HepG2 (cell line): ENCODE measurements around the gene NNMT. TPM values are rescaled to one million over a fixed set of nuclear protein-coding genes. Genes with fewer than 3 reads are reported as not detected.

ENCODE experiments used
- ATAC-seq: fragments of 200-7000 bp; cut with Tn5 transposase; 3 replicates; pipeline ENCODE4 v1.9.1; 2020; ENCODE audit warnings: mild to moderate bottlenecking, moderate library complexity
- BruUV-seq: library from RNA; stranded (reverse); fragments of 400-500 nt; replicated peaks from 2 replicates; lab custom pipeline; 2021; lab: Mats Ljungman, UMichigan
- CTCF ChIA-PET: fragments of 300-600 bp; formaldehyde crosslinking; extraction: SDS; loops from one replicate; lab custom pipeline; 2021; ENCODE audit warnings: low total read pairs, inconsistent platforms, low intra/inter-chr PET ratio; lab: Yijun Ruan, JAX
- POLR2A ChIA-PET: fragments of 350-600 bp; sonication (Branson Sonifier 250); formaldehyde crosslinking; loops from one replicate; lab custom pipeline; 2020; ENCODE audit warnings: antibody characterized with exemption, inconsistent platforms; lab: Yijun Ruan, JAX
- DNase-seq: peaks from one replicate; pipeline ENCODE4 v3.0.0-alpha.2; 2015; ENCODE audit warnings: low spot score
- FAIRE-seq: peaks from 3 replicates; lab custom pipeline; 2011; peaks lifted over from hg19 to GRCh38; lab: Jason Lieb, UNC
- H2AFZ ChIP-seq: one replicate; pipeline ENCODE4 v1.6.1; 2011; ENCODE audit warnings: low read length, inconsistent platforms
- H3K27ac ChIP-seq: fragments of 300-600 bp; 3 replicates; pipeline ENCODE4 v1.8.0; 2011; ENCODE audit warnings: mixed run types, mild to moderate bottlenecking, mixed read lengths, low read length, inconsistent platforms; ENCODE audit not compliant: insufficient read depth; ENCODE audit errors: extremely low read length
- H3K27me3 ChIP-seq, 2 experiments: fragments of 200-600 bp in 1 of 2; 2 replicates in 1 of 2; 3 replicates in 1 of 2; pipeline versions ENCODE4 v1.6.0 to v1.8.0; 2011; ENCODE audit warnings: low read length in 2 of 2, mild to moderate bottlenecking in 2 of 2, moderate library complexity in 2 of 2, inconsistent platforms in 1 of 2; ENCODE audit not compliant: insufficient read depth in 2 of 2, control insufficient read depth in 1 of 2
- H3K36me3 ChIP-seq, 2 experiments: fragments of 200-600 bp in 1 of 2; replicated peaks in 1 of 2; 2 replicates in 1 of 2; 3 replicates in 1 of 2; pipeline versions ENCODE4 v1.5.1 to v1.8.0; 2011; ENCODE audit warnings: low read length in 2 of 2, inconsistent platforms in 1 of 2; ENCODE audit not compliant: insufficient read depth in 2 of 2, control insufficient read depth in 1 of 2
- H3K4me1 ChIP-seq: 2 replicates; pipeline ENCODE4 v1.5.1; 2012; ENCODE audit warnings: low read length, inconsistent platforms; ENCODE audit not compliant: insufficient read depth
- H3K4me2 ChIP-seq: 2 replicates; pipeline ENCODE4 v1.6.0; 2011; ENCODE audit warnings: low read depth, low read length, inconsistent platforms
- H3K4me3 ChIP-seq, 3 experiments: fragments of 200-600 bp in 1 of 3; sonication (generic), shearing (Covaris generic) in 1 of 3; replicated peaks in 1 of 3; 2 replicates each; pipeline ENCODE4 v1.5.1; 2011 to 2016; ENCODE audit warnings: low read length in 3 of 3, inconsistent platforms in 2 of 3, low read depth in 2 of 3, mild to moderate bottlenecking in 2 of 3, control low read depth in 1 of 3, mixed read lengths in 1 of 3; ENCODE audit not compliant: insufficient read depth in 1 of 3
- H3K79me2 ChIP-seq: one replicate; pipeline ENCODE4 v1.6.1; 2011; ENCODE audit warnings: low read length, inconsistent platforms; ENCODE audit not compliant: insufficient read depth
- H3K9ac ChIP-seq: 2 replicates; pipeline ENCODE4 v1.6.0; 2011; ENCODE audit warnings: mild to moderate bottlenecking, low read depth, low read length, inconsistent platforms; ENCODE audit not compliant: insufficient read depth
- H3K9me3 ChIP-seq: 2 replicates; pipeline ENCODE4 v1.5.1; 2012; ENCODE audit warnings: mild to moderate bottlenecking, low read length
- H4K20me1 ChIP-seq: 2 replicates; pipeline ENCODE4 v1.6.0; 2011; ENCODE audit warnings: inconsistent platforms, mild to moderate bottlenecking, low read length, moderate library complexity; ENCODE audit not compliant: insufficient read depth
- ATRX ChIP-seq: sonication (generic); formaldehyde crosslinking; IDR thresholded peaks from 2 replicates; pipeline ENCODE4 v1.4.0; 2020; ENCODE audit warnings: missing genetic modification reagents, borderline replicate concordance
- CEBPB ChIP-seq: IDR thresholded peaks from 2 replicates; pipeline ENCODE4 v1.6.1; 2011; ENCODE audit warnings: low read depth, low read length, improper control_type of control experiment, borderline replicate concordance
- ISL2 ChIP-seq: sonication (generic); formaldehyde crosslinking; IDR thresholded peaks from 2 replicates; pipeline ENCODE4 v1.5.0; 2020; ENCODE audit warnings: missing genetic modification reagents
- JUNB ChIP-seq: sonication (generic); formaldehyde crosslinking; IDR thresholded peaks from 2 replicates; pipeline ENCODE4 v1.8.0; 2022; ENCODE audit warnings: missing genetic modification reagents, mild to moderate bottlenecking, borderline replicate concordance
- PPARG ChIP-seq: conservative IDR thresholded peaks from 2 replicates; pipeline ENCODE4 v1.6.1; 2016; ENCODE audit warnings: missing biosample characterization, missing genetic modification reagents
- RFXAP ChIP-seq: sonication (generic); formaldehyde crosslinking; IDR thresholded peaks from 2 replicates; pipeline ENCODE4 v1.4.0; 2020; ENCODE audit warnings: missing genetic modification reagents, borderline replicate concordance
- SIN3B ChIP-seq: fragments of 150-350 bp; IDR thresholded peaks from 2 replicates; pipeline ENCODE4 v1.6.1; 2014; ENCODE audit warnings: low read length
- THYN1 ChIP-seq: sonication (generic); formaldehyde crosslinking; IDR thresholded peaks from 2 replicates; pipeline ENCODE4 v1.8.1; 2023; ENCODE audit warnings: low read depth, mild to moderate bottlenecking, moderate library complexity, missing genetic modification reagents, borderline replicate concordance
- ZIK1 ChIP-seq: sonication (generic); formaldehyde crosslinking; IDR thresholded peaks from 2 replicates; pipeline ENCODE4 v1.5.0; 2020; ENCODE audit warnings: mild to moderate bottlenecking, low read depth, missing genetic modification reagents, borderline replicate concordance
- ZNF282 ChIP-seq: fragments of 450-650 bp; IDR thresholded peaks from 2 replicates; pipeline ENCODE4 v1.6.1; 2018; ENCODE audit not compliant: partially characterized antibody
- ZSCAN30 ChIP-seq: sonication (generic); formaldehyde crosslinking; IDR thresholded peaks from 2 replicates; pipeline ENCODE4 v1.5.0; 2020; ENCODE audit warnings: mild to moderate bottlenecking, missing genetic modification reagents
- in situ Hi-C: cut with HindIII; loops from 2 replicates; pipeline ENCODE4 v1.10.0; 2017; ENCODE audit warnings: low pct_unique_long_range_greater_than_20kb; ENCODE audit not compliant: extremely low pct_ligation_motif_present
- intact Hi-C: fragments of 100-400 bp; cut with micrococcal nuclease; formaldehyde crosslinking; loops from one replicate; pipeline ENCODE4 v1.10.0; 2022; ENCODE audit not compliant: unreplicated experiment
- polyA plus RNA-seq, 8 experiments: library from polyadenylated mRNA; depleted of rRNA in 3 of 8; stranded (reverse) in 7 of 8; unstranded in 1 of 8; fragments of >200 nt; fragmentation: Illumina TruSeq in 4 of 8; extraction: Trizol in 4 of 8; gene quantifications; 2 replicates each; pipeline versions ENCODE4 v1.2.1 to v1.2.3, GENCODE V29; 2011 to 2016; ENCODE audit warnings: low read depth in 4 of 8, missing spikeins in 1 of 8, mixed read lengths in 1 of 8; ENCODE audit not compliant: insufficient read depth in 1 of 8
- total RNA-seq, 5 experiments: library from RNA; depleted of rRNA; stranded (reverse); fragments of >200 nt; fragmentation: Illumina TruSeq; extraction: Trizol; gene quantifications; 2 replicates each; pipeline ENCODE4 v1.2.3, GENCODE V29; 2016; ENCODE audit warnings: low read depth in 1 of 5
- TF ChIP-seq, protein P1 (sequence below): sonication (generic); formaldehyde crosslinking; IDR thresholded peaks from 2 replicates; pipeline ENCODE4 v1.5.0; 2020; ENCODE audit warnings: missing genetic modification reagents
- TF ChIP-seq, protein P2 (sequence below): sonication (generic); formaldehyde crosslinking; IDR thresholded peaks from 2 replicates; pipeline ENCODE4 v1.5.0; 2020; ENCODE audit warnings: missing genetic modification reagents, mild to moderate bottlenecking, borderline replicate concordance
- TF ChIP-seq, protein P3 (sequence below): sonication (generic); formaldehyde crosslinking; IDR thresholded peaks from 2 replicates; pipeline ENCODE4 v1.5.0; 2020; ENCODE audit warnings: missing genetic modification reagents, mild to moderate bottlenecking, borderline replicate concordance
- TF ChIP-seq, protein P4 (sequence below): sonication (generic); formaldehyde crosslinking; IDR thresholded peaks from 2 replicates; pipeline ENCODE4 v1.9.0; 2021; ENCODE audit warnings: missing genetic modification reagents, borderline replicate concordance
- TF ChIP-seq, protein P5 (sequence below): sonication (generic); formaldehyde crosslinking; IDR thresholded peaks from 2 replicates; pipeline ENCODE4 v1.4.0; 2020; ENCODE audit warnings: missing genetic modification reagents, borderline replicate concordance

The NNMT gene
- total and polyA plus RNA-seq, 2 of the 13 experiments (the other 11 are each of a cell fraction or from before 2014, with no cell fraction given): 0.13 TPM; not detected in 1

DNA sequence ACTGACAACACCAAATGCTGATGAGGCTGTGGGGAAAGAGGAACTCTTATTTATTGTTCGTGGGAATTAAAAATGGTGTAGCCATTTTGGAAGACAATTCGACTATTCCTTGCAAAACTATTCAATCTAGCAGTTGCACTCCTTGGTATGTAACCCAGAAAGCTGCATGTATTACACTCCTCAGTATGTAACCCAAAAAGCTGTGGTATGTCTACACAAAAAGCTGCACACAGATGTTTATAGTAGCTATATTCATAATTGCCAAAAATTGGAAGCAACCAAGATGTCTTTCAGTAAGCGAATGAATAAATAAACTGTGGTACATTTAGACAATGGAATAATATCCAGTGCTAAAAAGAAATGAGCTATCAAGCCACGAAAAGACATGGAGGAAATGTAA lies 4.9 kb downstream of the NNMT start (continued):
- TF ChIP-seq ATRX (no peak), SIN3B (no peak), PPARG (CRISPR knock-in tag) (no peak)
- TF ChIP-seq, protein P1, sequence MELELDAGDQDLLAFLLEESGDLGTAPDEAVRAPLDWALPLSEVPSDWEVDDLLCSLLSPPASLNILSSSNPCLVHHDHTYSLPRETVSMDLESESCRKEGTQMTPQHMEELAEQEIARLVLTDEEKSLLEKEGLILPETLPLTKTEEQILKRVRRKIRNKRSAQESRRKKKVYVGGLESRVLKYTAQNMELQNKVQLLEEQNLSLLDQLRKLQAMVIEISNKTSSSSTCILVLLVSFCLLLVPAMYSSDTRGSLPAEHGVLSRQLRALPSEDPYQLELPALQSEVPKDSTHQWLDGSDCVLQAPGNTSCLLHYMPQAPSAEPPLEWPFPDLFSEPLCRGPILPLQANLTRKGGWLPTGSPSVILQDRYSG (CRISPR knock-in tag): no peak

DNA sequence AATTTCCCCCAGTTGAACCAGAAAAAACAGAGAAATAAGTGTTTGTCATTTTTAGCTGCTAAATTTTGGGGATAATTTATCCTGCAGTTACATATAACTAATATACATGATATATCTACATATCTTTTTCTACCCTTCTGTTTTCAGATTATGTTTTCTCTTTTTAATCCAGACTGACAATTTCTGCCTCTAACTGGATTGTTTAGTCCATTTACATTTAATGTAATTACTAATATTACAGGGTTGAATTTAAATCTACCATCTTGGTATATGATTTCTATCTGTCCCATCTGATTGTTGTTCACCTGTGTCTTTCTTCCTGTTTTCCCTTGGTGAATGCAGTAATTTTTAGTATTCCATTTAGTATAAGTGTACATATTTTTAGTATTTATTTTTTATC lies 5.7 kb downstream of the NNMT start:
- Histone ChIP-seq H3K9ac (no peak overlapping the region), H3K27ac (no peak overlapping the region), H3K36me3 (no peaks in the 10 kb centered on the region), H4K20me1 (no peaks in the 10 kb centered on the region), H3K4me3 (no peak overlapping the region), H3K27me3 (peaks cover 0 to 4% of the 10 kb centered on the region in 2 experiments; a peak in 1 of 5 replicates), H3K79me2 (no peaks in the 10 kb centered on the region), H3K4me1 (peaks cover 15% of the 10 kb centered on the region), H3K9me3 (no peaks in the 10 kb centered on the region), H2AFZ (no peak overlapping the region), H3K4me2 (no peak overlapping the region)
- ATAC-seq: no peak
- CTCF ChIA-PET: no interaction called here
- BruUV-seq: no TSS peak
- POLR2A ChIA-PET: no interaction called here
- intact Hi-C loops (no loop called here), in situ Hi-C loops (no loop called here)
- FAIRE-seq: no peak
- no peak for DNase-seq
- TF ChIP-seq, protein P2, sequence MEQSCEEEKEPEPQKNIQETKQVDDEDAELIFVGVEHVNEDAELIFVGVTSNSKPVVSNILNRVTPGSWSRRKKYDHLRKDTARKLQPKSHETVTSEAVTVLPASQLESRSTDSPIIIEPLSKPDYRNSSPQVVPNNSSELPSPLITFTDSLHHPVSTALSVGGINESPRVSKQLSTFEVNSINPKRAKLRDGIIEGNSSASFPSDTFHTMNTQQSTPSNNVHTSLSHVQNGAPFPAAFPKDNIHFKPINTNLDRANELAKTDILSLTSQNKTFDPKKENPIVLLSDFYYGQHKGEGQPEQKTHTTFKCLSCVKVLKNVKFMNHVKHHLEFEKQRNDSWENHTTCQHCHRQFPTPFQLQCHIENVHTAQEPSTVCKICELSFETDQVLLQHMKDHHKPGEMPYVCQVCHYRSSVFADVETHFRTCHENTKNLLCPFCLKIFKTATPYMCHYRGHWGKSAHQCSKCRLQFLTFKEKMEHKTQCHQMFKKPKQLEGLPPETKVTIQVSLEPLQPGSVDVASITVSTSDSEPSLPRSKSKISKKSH (CRISPR knock-in tag): no peak
- TF ChIP-seq, protein P3, sequence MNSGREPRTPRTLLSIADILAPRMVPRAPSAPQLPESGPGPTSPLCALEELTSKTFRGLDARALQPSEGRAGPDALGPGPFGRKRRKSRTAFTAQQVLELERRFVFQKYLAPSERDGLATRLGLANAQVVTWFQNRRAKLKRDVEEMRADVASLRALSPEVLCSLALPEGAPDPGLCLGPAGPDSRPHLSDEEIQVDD (CRISPR knock-in tag): no peak
- TF ChIP-seq JUNB (CRISPR knock-in tag) (no peak), ZIK1 (CRISPR knock-in tag) (no peak), CEBPB (no peak), THYN1 (no peak), RFXAP (CRISPR knock-in tag) (no peak), ISL2 (CRISPR knock-in tag) (no peak), ZNF282 (no peak), ZSCAN30 (CRISPR knock-in tag) (no peak)
- TF ChIP-seq, protein P4, sequence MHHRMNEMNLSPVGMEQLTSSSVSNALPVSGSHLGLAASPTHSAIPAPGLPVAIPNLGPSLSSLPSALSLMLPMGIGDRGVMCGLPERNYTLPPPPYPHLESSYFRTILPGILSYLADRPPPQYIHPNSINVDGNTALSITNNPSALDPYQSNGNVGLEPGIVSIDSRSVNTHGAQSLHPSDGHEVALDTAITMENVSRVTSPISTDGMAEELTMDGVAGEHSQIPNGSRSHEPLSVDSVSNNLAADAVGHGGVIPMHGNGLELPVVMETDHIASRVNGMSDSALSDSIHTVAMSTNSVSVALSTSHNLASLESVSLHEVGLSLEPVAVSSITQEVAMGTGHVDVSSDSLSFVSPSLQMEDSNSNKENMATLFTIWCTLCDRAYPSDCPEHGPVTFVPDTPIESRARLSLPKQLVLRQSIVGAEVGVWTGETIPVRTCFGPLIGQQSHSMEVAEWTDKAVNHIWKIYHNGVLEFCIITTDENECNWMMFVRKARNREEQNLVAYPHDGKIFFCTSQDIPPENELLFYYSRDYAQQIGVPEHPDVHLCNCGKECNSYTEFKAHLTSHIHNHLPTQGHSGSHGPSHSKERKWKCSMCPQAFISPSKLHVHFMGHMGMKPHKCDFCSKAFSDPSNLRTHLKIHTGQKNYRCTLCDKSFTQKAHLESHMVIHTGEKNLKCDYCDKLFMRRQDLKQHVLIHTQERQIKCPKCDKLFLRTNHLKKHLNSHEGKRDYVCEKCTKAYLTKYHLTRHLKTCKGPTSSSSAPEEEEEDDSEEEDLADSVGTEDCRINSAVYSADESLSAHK: no peak
- TF ChIP-seq, protein P5, sequence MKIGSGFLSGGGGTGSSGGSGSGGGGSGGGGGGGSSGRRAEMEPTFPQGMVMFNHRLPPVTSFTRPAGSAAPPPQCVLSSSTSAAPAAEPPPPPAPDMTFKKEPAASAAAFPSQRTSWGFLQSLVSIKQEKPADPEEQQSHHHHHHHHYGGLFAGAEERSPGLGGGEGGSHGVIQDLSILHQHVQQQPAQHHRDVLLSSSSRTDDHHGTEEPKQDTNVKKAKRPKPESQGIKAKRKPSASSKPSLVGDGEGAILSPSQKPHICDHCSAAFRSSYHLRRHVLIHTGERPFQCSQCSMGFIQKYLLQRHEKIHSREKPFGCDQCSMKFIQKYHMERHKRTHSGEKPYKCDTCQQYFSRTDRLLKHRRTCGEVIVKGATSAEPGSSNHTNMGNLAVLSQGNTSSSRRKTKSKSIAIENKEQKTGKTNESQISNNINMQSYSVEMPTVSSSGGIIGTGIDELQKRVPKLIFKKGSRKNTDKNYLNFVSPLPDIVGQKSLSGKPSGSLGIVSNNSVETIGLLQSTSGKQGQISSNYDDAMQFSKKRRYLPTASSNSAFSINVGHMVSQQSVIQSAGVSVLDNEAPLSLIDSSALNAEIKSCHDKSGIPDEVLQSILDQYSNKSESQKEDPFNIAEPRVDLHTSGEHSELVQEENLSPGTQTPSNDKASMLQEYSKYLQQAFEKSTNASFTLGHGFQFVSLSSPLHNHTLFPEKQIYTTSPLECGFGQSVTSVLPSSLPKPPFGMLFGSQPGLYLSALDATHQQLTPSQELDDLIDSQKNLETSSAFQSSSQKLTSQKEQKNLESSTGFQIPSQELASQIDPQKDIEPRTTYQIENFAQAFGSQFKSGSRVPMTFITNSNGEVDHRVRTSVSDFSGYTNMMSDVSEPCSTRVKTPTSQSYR: no peak
